GM19395 (cell line): Measurements from ENCODE around the gene SCMH1.
"Not testable (repeated sequence)": the region's sequence is repeated elsewhere in the genome, so short reads cannot be mapped to it uniquely, and the experiment has no call there.

Experiments used
- ATAC-seq: cut with Tn5 transposase; IDR thresholded peaks from one replicate; pipeline ENCODE4 v1.9.1; 2021; ENCODE audit warnings: mild to moderate bottlenecking, moderate library complexity; ENCODE audit not compliant: unreplicated experiment

SCMH1 gene

DNA sequence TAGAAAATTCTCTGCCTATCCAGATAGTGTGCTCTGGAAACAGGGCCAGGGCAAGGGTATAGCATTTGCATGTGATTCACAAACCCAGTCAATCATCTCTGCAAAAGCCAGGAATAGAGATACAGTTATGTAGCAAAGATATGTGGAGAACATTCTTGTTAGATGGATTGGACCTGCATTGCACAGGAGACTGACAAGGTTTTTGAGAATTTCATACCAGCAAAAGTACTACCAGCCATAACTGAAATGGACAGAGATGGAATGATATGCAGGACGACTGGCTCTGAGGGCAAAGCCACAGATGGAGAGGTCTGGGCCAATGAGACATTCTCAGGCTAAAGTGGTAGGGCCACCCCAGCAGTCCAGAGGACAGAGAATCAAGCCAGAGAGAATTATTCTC lies 24.7 kb downstream of the SCMH1 start:
- no peak for ATAC-seq

DNA sequence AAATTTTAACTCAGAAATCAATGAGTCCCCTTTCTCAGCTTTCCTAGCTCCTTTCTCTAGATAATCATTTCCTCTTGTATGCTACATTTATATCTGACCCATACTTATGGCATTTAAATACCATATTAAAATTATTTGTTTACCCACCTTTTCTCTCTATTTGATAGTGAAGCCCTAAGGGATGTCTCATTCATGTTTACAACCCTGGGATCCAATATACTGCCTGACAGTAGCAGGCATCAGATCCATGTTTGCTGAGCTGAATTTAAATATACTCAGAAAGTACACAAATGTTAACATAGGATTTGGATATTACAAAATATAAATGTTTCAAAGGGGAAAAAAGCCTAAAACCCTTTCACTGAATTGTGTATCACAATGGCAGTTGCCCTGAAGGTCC lies 26.5 kb downstream of the SCMH1 start:
- ATAC-seq: no peak

DNA sequence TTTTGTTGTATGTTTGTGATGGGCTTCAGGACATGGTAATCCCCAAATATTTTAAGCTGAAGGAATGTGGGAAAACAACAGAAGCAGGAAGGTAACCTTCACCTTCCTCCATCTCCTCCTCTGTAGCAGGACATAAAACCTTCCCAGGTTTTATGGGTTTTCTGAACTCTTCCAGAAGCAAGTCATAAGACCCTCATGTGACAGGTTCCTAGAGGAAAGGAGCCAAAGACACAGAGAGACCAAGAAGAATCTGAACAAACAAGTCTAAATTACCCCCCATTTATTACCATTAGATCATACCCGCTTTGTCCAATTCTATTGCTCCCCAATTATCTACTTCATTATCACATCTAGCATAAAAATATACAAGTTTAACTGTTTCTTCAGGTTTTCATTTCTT lies 28.8 kb downstream of the SCMH1 start:
- ATAC-seq: no peak

DNA sequence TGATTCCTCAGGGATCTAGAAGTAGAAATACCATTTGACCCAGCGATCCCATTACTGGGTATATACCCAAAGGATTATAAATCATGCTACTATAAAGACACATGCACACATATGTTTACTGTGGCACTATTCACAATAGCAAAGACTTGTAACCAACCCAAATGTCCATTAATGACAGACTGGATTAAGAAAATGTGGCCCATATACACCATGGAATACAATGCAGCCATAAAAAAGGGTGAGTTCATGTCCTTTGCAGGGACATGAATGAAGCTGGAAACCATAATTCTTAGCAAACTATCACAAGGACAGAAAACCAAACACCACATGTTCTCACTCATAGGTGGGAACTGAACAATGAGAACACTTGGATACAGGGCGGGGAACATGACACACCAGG lies 30.5 kb downstream of the SCMH1 start:
- not testable (repeated sequence) for ATAC-seq

DNA sequence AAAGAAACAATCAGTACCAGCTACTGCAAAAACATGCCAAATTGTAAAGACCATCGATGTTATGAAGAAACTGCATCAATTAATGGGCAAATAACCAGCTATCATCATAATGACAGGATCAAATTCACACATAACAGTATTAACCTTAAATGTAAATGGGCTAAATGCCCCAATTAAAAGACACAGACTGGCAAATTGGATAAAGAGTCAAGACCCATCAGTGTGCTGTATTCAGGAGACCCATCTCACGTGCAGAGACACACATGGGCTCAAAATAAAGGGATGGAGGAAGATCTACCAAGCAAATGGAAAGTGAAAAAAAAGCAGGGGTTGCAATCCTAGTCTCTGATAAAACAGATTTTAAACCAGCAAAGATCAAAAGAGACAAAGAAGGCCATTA lies 35.1 kb downstream of the SCMH1 start:
- not testable (repeated sequence) for ATAC-seq

DNA sequence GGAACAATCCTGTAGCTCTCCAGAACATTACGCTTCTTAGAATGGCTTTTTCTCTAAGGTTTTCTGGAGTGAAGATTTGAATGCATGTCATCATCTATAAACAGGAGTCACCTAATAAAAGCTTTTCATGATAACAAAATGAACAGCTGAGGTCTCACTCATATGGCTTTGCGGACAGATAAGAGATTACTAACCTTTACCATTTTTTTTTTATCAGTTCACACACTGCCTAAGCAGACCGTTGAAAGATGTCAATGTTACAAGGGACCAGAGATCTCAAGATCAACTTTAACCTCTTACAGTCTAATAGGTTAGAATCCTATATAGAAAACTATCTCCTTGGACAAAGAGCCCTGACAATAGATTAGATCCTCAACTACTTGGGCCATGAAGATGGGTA lies 41.4 kb downstream of the SCMH1 start:
- no peak for ATAC-seq

DNA sequence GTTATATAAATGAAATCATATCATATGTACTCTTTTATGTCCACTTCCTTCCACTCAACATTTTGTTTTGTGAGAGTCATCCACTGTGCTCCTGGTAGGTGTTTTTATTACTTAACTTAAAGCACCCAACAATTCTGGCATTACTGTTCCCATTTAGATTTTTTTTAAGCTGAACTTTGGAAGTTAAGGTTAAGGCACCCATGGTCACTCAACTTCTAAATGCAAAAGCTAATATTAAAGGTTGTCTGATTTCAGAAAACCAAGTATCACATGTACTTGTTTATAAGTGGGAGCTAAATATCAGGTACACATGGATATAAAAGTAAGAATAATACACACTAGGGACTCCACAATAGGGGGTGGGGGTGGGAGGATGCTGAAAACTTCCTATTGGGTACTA lies 42.7 kb downstream of the SCMH1 start:
- ATAC-seq: no peak

DNA sequence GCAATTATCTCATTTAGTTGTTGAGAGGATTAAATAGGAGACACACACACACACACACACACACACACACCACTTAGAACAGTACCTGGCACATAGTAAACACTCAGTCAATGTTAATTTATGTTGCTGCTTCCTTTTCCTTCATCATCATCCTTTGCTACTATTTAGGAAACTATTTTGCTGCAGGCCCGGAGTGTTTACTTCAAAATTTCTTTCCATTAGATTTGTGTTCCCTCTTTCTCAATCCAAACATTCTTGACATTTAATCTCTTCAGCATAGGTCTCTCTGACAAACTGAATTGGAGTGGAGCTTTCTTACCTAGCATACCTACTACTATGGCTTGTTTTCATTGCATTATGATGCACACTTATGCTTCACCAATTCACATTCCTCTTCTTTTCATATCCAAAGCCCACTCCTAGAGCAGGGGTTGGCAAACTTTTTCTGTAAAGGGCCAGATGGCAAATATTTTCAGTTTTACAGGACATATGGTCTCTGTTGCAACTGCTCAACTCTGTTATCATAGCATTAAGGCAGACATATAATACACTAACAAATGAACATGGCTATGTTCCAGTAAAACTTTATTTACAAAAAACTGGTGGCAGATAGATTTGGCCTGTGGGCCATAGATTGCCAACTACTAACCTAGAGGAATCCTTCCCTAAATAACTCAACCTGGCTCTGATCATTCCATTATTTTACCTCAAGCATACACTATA lies 49.5 kb downstream of the SCMH1 start:
- ATAC-seq: no peak

DNA sequence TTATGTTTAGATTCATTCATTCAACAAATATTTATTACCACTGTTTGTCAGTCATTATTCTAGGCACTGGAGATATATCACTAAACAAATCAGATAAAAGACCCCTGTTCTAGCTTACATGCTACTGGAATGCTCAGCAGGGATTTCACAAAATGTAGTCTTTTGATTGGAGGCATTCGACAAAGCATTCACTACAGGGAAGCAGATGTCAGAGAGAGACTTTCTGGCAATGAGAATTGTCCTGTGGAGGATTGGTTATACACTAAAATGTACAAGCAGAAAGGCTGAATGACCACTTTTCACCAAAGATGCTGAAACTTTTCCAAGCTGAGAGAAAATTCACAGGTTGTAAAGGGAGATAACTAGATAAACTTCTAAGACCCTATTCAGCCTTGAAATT lies 57.7 kb downstream of the SCMH1 start:
- no peak for ATAC-seq

DNA sequence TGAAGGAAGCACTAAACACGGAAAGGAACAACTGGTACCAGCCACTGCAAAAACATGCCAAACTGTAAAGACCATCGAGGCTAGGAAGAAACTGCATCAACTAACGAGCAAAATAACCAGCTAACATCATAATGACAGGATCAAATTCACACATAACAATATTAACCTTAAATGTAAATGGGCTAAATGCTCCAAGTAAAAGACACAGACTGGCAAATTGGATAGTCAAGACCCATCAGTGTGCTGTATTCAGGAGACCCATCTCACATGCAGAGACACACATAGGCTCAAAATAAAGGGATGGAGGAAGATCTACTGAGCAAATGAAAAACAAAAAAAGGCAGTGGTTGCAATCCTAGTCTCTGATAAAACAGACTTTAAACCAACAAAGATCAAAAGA lies 63.9 kb downstream of the SCMH1 start:
- not testable (repeated sequence) for ATAC-seq

DNA sequence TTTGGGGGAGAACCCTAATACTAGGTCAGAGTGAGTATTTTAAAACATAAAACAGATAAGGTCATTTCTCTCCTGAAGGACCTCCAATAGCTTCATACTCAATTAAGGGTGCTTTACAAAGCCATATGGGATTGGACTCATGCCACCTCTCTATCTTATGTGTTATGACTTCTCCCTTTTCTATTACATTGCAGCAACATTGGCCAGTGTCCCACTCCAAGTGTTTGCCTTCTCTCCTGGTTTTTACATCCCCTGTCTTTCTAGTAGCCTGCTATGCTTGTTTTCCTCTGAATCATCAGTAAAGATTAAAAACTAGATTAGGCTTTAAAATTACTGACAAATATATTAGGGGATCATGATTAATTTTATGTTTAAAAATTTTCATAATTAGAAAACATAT lies 66.6 kb downstream of the SCMH1 start:
- ATAC-seq: no peak

DNA sequence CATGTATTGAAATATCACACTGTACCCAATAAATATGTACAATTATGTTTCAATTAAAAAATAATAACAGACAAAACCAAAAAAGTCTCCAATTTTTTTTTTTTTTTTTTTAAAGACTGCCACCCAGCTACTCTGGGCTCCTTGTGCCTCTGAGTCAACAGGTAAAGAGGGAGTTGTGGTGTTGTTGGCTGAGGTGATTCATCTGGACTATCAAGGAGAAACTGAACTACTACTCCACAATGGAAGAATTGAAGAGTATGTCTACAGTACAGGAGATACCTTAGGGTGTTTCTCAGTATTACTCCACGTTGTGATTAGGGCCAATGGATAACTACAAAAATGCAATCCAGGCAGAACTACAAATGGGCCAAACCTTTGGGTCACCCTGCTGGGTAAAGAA lies 67.9 kb downstream of the SCMH1 start:
- no peak for ATAC-seq

DNA sequence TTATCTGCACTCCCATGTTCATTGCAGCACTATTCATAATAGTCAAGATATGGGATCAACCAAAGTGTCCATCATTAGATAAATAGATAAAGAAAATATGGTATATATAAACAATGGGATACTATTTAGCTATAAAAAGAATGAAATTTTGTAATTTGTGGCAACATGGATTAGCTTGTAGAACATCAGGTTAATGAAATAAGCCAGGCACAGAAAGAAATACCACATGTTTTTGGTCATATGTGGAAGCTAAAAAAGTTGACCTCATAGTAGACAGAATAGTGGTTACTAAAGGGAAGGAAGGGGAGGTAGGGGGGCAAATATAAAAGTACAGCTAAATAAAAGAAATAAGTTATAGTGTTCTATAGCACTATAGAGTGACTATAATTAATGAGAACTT lies 68.5 kb downstream of the SCMH1 start:
- no peak for ATAC-seq

DNA sequence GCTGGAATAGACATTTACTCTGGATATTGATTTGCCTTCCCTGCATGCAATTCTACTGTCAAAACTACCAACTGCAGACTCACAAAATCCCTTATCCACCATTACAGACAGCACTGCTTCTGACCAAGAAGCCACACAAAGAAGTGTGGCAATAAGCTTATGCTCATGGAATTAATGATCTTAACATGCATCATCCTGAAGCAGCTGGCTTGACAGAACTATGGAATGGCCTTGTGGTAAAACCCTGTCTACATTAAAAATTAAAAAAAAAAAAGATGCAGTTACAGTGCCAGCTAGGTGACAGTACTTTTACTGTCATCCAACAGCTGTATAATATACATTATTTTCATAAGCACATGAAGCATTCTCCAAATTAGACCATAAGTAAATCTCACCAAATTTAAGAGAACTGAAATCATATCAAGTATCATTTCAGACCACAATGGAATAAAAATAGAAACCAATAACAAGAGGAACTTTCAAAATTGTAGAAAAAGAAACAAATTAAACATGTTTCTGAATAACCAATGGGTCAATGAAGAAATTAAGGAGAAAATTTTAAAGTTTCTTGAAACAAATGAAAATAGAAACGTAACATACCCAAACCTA lies 70.7 kb downstream of the SCMH1 start:
- no peak for ATAC-seq

DNA sequence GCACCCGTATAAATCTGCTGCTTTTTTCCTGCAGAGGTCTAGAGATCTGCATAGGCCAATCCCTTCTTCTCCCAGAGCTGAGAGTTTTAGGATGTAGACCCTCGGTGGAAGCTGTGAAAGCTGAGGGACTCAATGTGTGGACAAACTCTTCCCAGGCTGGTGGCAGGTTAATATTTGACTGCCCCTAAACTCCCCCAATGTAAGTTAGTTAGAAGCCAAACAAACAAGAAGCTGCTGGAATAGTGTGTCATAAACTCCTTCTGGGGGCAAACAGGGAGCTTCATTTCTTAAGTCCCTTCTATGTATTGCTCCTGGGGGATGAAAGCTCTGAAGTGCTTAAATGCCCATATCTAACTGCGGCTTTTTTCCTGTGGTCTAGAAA lies 72.3 kb downstream of the SCMH1 start:
- no peak for ATAC-seq

DNA sequence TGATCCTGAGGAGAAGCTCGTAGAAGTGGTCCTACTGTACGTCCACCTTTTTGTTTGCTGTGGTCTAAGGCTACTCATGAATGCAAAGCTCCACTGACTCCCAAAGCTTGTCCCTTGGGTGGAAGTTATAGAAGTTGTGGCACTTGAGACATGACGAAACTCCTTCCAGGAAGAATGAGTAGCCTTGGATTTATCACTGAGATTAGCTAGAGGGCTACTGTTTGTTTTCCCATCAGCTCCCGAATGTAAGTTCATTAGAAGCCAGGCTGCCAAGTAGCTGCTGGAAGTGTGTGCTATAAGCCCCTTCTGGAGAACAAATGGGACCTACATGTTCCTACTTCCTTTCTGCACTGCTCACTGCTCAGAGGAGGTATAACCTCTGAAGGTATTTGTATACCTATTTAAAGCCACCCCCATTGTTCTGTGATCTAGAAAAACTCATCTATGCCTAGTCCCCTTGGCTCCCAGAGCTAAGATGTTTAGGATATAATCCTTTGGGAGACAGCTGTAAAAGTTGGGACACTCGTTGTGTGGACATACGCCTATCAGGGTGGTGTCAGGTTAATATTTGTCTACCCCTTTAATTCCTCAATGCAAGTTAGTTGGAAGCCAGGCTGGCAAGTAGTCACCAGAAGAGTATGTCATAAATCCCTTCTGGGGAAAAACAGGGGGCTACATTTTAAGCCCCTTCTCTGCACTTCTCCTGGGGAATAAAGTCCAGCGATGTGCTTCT lies 72.9 kb downstream of the SCMH1 start:
- no peak for ATAC-seq

DNA sequence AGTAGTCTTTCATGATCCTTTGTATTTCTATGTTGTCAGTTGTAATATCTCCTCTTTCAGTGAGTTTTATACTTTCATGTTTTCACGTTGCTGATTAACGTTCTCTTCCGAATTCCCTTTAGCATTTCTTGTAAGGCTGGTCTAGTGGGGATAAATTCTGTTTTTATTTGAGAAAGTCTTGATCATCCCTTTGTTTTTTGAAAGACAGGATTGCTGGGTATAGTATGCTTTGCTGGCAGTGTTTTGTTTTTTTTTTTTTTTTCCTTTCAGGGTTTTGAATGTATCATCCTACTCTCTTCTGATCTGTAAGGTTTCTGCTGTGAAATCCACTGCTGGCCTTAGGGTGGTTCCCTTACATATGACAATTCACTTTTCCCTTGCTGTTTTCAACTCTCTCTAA lies 74.4 kb downstream of the SCMH1 start:
- ATAC-seq: no peak

DNA sequence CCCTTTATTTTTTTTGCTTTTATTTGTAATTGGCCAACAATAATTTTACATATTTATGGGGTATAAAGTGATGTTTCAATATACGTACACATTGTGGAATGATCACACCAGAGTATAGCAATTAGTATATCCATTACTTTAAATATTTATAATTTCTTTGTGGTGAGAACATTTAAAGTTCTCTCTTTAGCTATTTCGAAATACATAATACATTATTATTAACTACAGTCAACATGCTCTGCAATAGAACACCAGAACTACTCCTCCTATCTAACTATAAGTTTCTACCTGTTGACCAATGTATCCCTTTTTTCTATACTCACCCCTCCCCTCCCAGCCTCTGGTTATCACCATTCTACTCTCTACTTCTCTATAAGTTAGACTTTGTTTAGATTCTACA lies 77.4 kb downstream of the SCMH1 start:
- no peak for ATAC-seq

DNA sequence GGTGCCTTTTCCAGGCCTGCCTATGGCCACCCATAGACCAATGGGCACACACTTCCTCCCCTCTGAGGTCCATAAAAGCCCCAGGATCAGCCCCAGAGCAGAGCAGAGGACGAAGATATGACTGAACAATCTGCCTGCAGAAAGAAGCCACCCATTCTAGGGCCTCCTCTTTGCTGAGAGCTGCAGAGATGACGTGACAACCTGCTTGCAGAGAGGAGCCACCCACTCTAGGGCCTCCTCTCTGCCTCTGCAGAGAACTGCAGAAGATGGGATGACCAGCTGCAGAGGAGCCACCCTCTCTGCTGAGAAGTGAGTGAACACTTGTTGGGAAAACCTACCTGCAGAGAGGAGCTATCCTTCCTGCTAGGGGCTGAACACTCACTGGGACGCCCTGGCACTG lies 79.7 kb downstream of the SCMH1 start:
- ATAC-seq: no peak

DNA sequence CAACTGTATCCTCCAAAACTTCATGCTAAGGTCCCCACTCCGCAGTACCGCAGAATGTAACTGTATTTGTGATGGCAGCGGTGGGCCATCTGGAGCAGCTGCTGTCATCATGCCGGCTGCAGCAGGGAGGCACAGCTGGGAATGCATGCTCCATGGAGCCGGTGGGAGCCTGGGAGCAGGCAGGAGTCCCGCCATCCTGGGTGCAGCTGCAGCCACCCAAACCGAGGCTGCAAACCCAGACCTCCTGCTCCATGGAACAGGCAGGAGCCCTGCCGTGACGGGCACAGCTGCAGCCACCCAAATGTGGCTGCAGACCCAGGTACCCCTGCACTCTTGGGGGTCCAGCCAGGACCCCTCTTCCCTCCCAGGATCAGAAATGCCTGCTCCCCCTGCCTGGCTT lies 80.3 kb downstream of the SCMH1 start:
- ATAC-seq: no peak

DNA sequence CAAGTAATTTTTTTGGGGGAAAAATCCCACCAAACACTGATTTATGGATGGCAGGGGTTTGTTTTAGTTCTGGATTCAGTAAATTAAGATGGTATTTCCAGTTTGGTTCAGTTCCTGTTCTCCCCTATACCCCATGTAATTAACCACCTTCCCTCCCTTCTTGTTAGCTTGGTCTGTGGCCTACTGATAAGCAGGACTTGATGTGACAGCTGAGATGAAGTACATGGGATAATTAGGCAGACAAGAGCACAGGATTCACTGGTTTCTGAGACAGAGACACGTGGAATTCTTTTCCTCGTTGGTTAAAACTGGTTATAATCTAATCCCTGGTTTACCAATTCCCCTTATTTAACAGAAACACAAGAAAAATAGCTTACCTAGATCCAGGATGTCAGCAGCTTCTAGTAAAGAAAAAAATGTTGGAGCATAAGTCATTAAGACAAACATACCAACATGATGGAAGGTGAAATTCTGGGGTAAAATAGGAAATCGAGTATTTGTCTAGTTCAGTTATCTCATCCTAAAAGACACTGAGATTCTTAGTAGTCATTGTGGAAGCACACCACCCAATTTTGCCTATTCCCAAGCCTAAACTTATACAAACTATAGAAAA lies 81.5 kb downstream of the SCMH1 start:
- ATAC-seq: no peak

DNA sequence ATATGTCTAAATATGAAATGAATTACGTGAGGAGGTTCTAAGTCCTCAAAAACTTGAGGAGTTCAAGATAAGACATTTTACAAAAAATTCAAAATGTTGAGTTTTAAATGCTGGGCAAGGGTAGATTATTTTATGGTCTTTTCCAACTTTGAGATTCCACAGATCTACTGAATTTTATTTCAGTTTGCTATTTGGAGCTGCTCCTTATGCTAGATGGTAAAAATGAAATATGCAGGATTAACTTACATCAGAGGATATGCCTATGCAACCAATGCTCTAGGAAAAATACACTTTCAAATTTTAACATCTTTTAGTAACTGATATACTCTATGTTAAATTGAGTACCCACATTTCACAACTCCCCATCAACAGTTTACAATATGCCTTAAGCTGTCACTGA lies 83.1 kb downstream of the SCMH1 start:
- ATAC-seq: no peak
